B cell (primary cell): Measurements from ENCODE around the gene ACTN1. TPM values are rescaled to one million over a fixed set of nuclear protein-coding genes. Genes with fewer than 3 reads are reported as not detected.

Experiments used
- ATAC-seq: fragments of 200-7000 bp; cut with Tn5 transposase; one replicate; pipeline ENCODE4 v1.10.0; 2021; ENCODE audit warnings: low read depth, mild to moderate bottlenecking, moderate number of reproducible peaks, moderate library complexity
- CTCF ChIA-PET: fragments of 350-600 bp; sonication (Branson Sonifier 250); formaldehyde crosslinking; loops from one replicate; lab custom pipeline; 2021; ENCODE audit warnings: antibody characterized with exemption, inconsistent platforms; lab: Charles Lee
- POLR2A ChIA-PET: fragments of 350-600 bp; sonication (Branson Sonifier 250); formaldehyde crosslinking; loops from one replicate; lab custom pipeline; 2021; ENCODE audit warnings: antibody characterized with exemption; lab: Charles Lee
- DNase-seq: peaks from one replicate; pipeline ENCODE4 v3.0.0; 2013
- H2AFZ ChIP-seq: 2 replicates; pipeline ENCODE4 v1.6.1; 2012; ENCODE audit warnings: mild to moderate bottlenecking, low read depth, low read length; ENCODE audit not compliant: insufficient read depth, poor library complexity, severe bottlenecking
- H3K27ac ChIP-seq, 2 donors: 1 replicate in 1 of 2; 2 replicates in 1 of 2; pipeline ENCODE4 v1.5.1; 2012 to 2013; ENCODE audit warnings: low read length in 2 of 2, mild to moderate bottlenecking in 2 of 2, moderate library complexity in 1 of 2
- H3K27me3 ChIP-seq, 4 experiments: fragments of 200-600 bp in 1 of 4; sonication (generic) in 1 of 4; replicated peaks in 1 of 4; 1 replicate in 2 of 4; 2 replicates in 2 of 4; pipeline versions ENCODE4 v1.6.1 to v1.7.0; 2013 to 2016; ENCODE audit warnings: low read length in 3 of 4, mild to moderate bottlenecking in 2 of 4, mixed read lengths in 1 of 4, moderate library complexity in 1 of 4; ENCODE audit not compliant: insufficient read depth in 4 of 4, control insufficient read depth in 3 of 4; ENCODE audit errors: control extremely low read depth in 1 of 4
- H3K36me3 ChIP-seq, 2 experiments: replicated peaks in 1 of 2; 1 replicate in 1 of 2; 2 replicates in 1 of 2; pipeline versions ENCODE4 v1.6.1 to v1.7.1; 2013; ENCODE audit warnings: low read length in 1 of 2; ENCODE audit not compliant: insufficient read depth in 2 of 2, control insufficient read depth in 1 of 2; ENCODE audit errors: control extremely low read depth in 1 of 2, extremely low read depth in 1 of 2
- H3K4me1 ChIP-seq, 2 donors: fragments of 200-600 bp in 1 of 2; sonication (generic) in 1 of 2; 1 replicate in 1 of 2; 2 replicates in 1 of 2; pipeline versions ENCODE4 v1.5.1 to v1.6.1; 2013 to 2017; ENCODE audit warnings: low read length in 2 of 2; ENCODE audit not compliant: control insufficient read depth in 2 of 2, insufficient read depth in 2 of 2
- H3K4me2 ChIP-seq: replicated peaks from 2 replicates; pipeline ENCODE3; 2012; ENCODE audit warnings: mild to moderate bottlenecking, low read depth, low read length; ENCODE audit not compliant: poor library complexity, severe bottlenecking
- H3K4me3 ChIP-seq, 5 experiments: fragments of 200-600 bp in 1 of 5; sonication (generic) in 1 of 5; 1 replicate in 3 of 5; 2 replicates in 2 of 5; pipeline versions ENCODE4 v1.5.1 to v1.7.0; 2011 to 2016; ENCODE audit warnings: low read length in 4 of 5, mild to moderate bottlenecking in 4 of 5, low read depth in 2 of 5, control low read depth in 1 of 5, moderate library complexity in 1 of 5; ENCODE audit not compliant: insufficient read depth in 1 of 5; ENCODE audit errors: control extremely low read depth in 1 of 5, extremely low read depth in 1 of 5
- H3K79me2 ChIP-seq: fragments of 200-600 bp; sonication (generic); one replicate; pipeline ENCODE4 v1.6.0; 2016; ENCODE audit warnings: low read length; ENCODE audit not compliant: control insufficient read depth, insufficient read depth
- H3K9ac ChIP-seq: fragments of 200-600 bp; sonication (generic); 2 replicates; pipeline ENCODE4 v1.6.1; 2017; ENCODE audit warnings: mild to moderate bottlenecking, low read length, moderate library complexity
- H3K9me3 ChIP-seq, 3 donors: one replicate each; pipeline versions ENCODE4 v1.6.1 to v1.7.1; 2013; ENCODE audit warnings: low read length in 2 of 3; ENCODE audit not compliant: control insufficient read depth in 2 of 3, insufficient read depth in 1 of 3; ENCODE audit errors: control extremely low read depth in 1 of 3
- H4K20me1 ChIP-seq: 2 replicates; pipeline ENCODE4 v1.6.0; 2012; ENCODE audit warnings: mild to moderate bottlenecking, low read length; ENCODE audit not compliant: insufficient read depth, control insufficient read depth, poor library complexity, severe bottlenecking
- H3K27ac Mint-ChIP-seq: one replicate; pipeline ENCODE4 v1.8.0; 2021; ENCODE audit warnings: mixed read lengths
- H3K27me3 Mint-ChIP-seq: one replicate; pipeline ENCODE4 v1.8.0; 2021; ENCODE audit warnings: mixed read lengths
- H3K4me1 Mint-ChIP-seq: one replicate; pipeline ENCODE4 v1.8.0; 2021; ENCODE audit warnings: mixed read lengths
- H3K4me3 Mint-ChIP-seq: one replicate; pipeline ENCODE4 v1.8.0; 2021; ENCODE audit warnings: mixed read lengths
- H3K9me3 Mint-ChIP-seq: one replicate; pipeline ENCODE4 v1.8.0; 2022; ENCODE audit warnings: mixed read lengths; ENCODE audit not compliant: insufficient read depth
- EZH2 ChIP-seq: IDR thresholded peaks from 2 replicates; pipeline ENCODE4 v1.6.1; 2012; ENCODE audit warnings: borderline replicate concordance, low read depth, mild to moderate bottlenecking, moderate library complexity, low read length; ENCODE audit not compliant: insufficient read depth, poor library complexity, severe bottlenecking
- WGBS: methylation state at CpG from one replicate; pipeline ENCODE4 v1.1.5; 2013; ENCODE audit warnings: missing lambda C conversion rate; ENCODE audit not compliant: insufficient coverage; 5-methylcytosine and 5-hydroxymethylcytosine counted together
- intact Hi-C: fragments of 100-400 bp; cut with micrococcal nuclease; formaldehyde crosslinking; loops from one replicate; pipeline ENCODE4 v1.10.0; 2022
- polyA plus RNA-seq: library from polyadenylated mRNA; depleted of rRNA; stranded (reverse); fragments of >200 nt; gene quantifications from 2 replicates; pipeline ENCODE4 v1.2.3, GENCODE V29; 2012
- total RNA-seq, 2 donors: library from RNA; stranded (reverse); fragments of 120-200 nt in 1 of 2; gene quantifications; 1 replicate in 1 of 2; 2 replicates in 1 of 2; pipeline versions ENCODE4 v1.2.3 to v1.2.4, GENCODE V29; 2013 to 2022
- TF ChIP-seq, protein P1 (sequence below): fragments of 200-600 bp; IDR thresholded peaks from one replicate; pipeline ENCODE4 v1.8.0; 2022; ENCODE audit warnings: antibody characterized with exemption, mild to moderate bottlenecking

The ACTN1 gene
- total and polyA plus RNA-seq, 2 donors (not counting 1 experiment from before 2014, with no cell fraction given): 0.74 to 0.89 TPM

DNA sequence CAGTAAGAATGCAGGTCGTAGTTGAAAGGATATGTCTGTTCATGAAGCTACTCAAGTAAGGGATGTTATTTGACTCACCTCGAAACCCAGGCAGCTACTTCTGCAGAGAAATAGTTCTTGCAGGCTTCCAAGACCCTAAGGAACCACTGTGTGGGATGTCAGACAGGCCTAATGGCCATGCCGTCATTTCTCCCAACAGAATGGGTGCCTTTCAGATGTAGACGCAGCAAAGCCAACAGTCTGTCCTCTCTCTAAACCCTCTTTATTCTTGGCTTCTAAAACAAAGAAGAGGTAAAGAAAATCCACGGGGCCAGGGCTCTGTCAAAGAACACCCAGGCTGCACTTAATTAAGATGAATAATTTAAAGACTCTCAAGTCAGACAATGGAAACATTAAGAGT, 19.0 kb upstream of the ACTN1 start:
- no peaks in the 10 kb centered on the region for H4K20me1 ChIP-seq
- no peak overlapping the region for H3K4me3 Mint-ChIP-seq
- H3K4me3 ChIP-seq: no peak overlapping the region
- no peak overlapping the region for H3K27ac ChIP-seq
- intact Hi-C loops: no loop called here
- H3K27ac Mint-ChIP-seq: no peak overlapping the region
- no peaks in the 10 kb centered on the region for H3K36me3 ChIP-seq
- no peaks in the 10 kb centered on the region for H3K4me1 ChIP-seq
- peaks cover 35% of the 10 kb centered on the region for H3K27me3 Mint-ChIP-seq
- no peaks in the 10 kb centered on the region for H3K9me3 ChIP-seq
- no peak for TF ChIP-seq EZH2
- TF ChIP-seq, protein P1, sequence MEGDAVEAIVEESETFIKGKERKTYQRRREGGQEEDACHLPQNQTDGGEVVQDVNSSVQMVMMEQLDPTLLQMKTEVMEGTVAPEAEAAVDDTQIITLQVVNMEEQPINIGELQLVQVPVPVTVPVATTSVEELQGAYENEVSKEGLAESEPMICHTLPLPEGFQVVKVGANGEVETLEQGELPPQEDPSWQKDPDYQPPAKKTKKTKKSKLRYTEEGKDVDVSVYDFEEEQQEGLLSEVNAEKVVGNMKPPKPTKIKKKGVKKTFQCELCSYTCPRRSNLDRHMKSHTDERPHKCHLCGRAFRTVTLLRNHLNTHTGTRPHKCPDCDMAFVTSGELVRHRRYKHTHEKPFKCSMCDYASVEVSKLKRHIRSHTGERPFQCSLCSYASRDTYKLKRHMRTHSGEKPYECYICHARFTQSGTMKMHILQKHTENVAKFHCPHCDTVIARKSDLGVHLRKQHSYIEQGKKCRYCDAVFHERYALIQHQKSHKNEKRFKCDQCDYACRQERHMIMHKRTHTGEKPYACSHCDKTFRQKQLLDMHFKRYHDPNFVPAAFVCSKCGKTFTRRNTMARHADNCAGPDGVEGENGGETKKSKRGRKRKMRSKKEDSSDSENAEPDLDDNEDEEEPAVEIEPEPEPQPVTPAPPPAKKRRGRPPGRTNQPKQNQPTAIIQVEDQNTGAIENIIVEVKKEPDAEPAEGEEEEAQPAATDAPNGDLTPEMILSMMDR: no peak
- ChIA-PET CTCF (no interaction called here), POLR2A (no interaction called here)
- no peak for DNase-seq
- H2AFZ ChIP-seq: no peak overlapping the region
- H3K9ac ChIP-seq: no peak overlapping the region
- H3K79me2 ChIP-seq: no peaks in the 10 kb centered on the region
- H3K27me3 ChIP-seq: no peaks in the 10 kb centered on the region
- ATAC-seq: no peak
- no peaks in the 10 kb centered on the region for H3K4me1 Mint-ChIP-seq
- WGBS: 95% methylated on average over 4 of the region's 5 CpGs
- H3K4me2 ChIP-seq: no peak overlapping the region
- no peaks in the 10 kb centered on the region for H3K9me3 Mint-ChIP-seq

DNA sequence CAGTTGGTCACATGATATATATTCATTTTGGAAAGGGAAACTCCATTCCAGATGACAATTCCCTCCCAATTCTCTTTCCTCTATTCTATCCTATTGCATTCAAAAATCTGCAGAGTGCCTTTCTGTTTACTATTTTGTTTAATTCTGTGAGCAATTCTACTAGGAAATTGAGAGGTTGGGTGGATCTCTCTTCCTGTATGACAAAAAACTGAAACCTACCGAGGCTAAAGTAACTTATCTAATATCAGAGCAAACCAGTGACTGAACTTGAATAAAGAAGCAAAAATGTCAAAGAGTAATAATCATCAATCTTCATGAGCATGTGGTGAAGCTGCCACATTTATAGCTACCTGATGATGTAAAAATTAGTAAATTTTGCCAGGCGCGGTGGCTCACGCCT, 16.6 kb upstream of the ACTN1 start:
- H3K4me2 ChIP-seq: no peak overlapping the region
- CTCF ChIA-PET: no interaction called here
- no peaks in the 10 kb centered on the region for H3K79me2 ChIP-seq
- POLR2A ChIA-PET: no interaction called here
- intact Hi-C loops: no loop called here
- H3K36me3 ChIP-seq: no peaks in the 10 kb centered on the region
- DNase-seq (no peak), ATAC-seq (no peak)
- H3K9me3 Mint-ChIP-seq: no peaks in the 10 kb centered on the region
- H3K4me3 Mint-ChIP-seq: no peak overlapping the region
- H2AFZ ChIP-seq: no peak overlapping the region
- no peaks in the 10 kb centered on the region for H3K27me3 ChIP-seq
- no peaks in the 10 kb centered on the region for H4K20me1 ChIP-seq
- H3K4me1 Mint-ChIP-seq: no peaks in the 10 kb centered on the region
- TF ChIP-seq, protein P1: no peak
- no peak for TF ChIP-seq EZH2
- H3K9me3 ChIP-seq: no peaks in the 10 kb centered on the region
- no peak overlapping the region for H3K4me3 ChIP-seq
- H3K27ac Mint-ChIP-seq: no peak overlapping the region
- H3K9ac ChIP-seq: no peak overlapping the region
- WGBS: 90% methylated on average over 2 of the region's 4 CpGs
- H3K27me3 Mint-ChIP-seq: peaks cover 33% of the 10 kb centered on the region
- no peaks in the 10 kb centered on the region for H3K4me1 ChIP-seq
- no peak overlapping the region for H3K27ac ChIP-seq
